ENCODE measurements around the gene IPO11. TPM values are rescaled to one million over a fixed set of nuclear protein-coding genes. Genes with fewer than 3 reads are reported as not detected.

The IPO11 gene
- total and polyA plus RNA-seq, 2 of the 13 experiments (the other 11 are each of a cell fraction or from before 2014, with no cell fraction given): 13.9 to 24.4 TPM

DNA sequence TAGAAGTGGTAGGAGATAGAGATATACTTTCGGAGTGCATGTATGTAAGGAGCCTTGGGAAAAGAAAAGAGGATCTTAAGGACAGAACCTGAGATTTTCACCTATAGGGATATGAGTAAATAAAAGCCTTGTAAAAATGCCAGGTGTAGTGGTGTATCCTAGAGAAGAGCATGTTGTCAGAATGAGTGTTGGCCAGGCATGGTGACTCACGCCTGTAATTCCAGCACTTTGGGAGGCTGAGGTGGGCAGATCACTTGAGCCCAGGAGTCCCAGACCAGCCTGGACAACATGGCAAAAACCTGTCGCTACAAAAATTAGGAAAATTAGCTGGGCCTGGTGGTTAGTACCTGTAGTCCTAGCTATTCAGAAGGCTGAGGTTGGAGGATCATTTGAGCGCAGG lies 76.0 kb downstream of the IPO11 start:
- H3K27ac ChIP-seq (ENCODE audit: extremely low read length, insufficient read depth, low read length): no peak overlapping the region
- in situ Hi-C loops (cut with HindIII; ENCODE audit: extremely low pct_ligation_motif_present, low pct_unique_long_range_greater_than_20kb): no loop called here
- H3K9me3 ChIP-seq (ENCODE audit: low read length): no peaks in the 10 kb centered on the region
- ATAC-seq: no peak
- no peak for TF ChIP-seq SRF (IDR thresholded peaks at IDR 0.05; ENCODE audit: low read depth, low read length)
- no peak for TF ChIP-seq ZKSCAN5 (CRISPR knock-in tag; IDR thresholded peaks at IDR 0.05)
- TF ChIP-seq MAF1 (CRISPR knock-in tag; IDR thresholded peaks at IDR 0.05; ENCODE audit: borderline replicate concordance): no peak
- TF ChIP-seq SMAD9 (CRISPR knock-in tag; IDR thresholded peaks at IDR 0.05): no peak
- no peak for TF ChIP-seq ZNF670 (CRISPR knock-in tag; IDR thresholded peaks at IDR 0.05; ENCODE audit: borderline replicate concordance)
- TF ChIP-seq ZNF367 (CRISPR knock-in tag; IDR thresholded peaks at IDR 0.05; ENCODE audit: borderline replicate concordance): no peak
- no peak for TF ChIP-seq MXI1 (IDR thresholded peaks at IDR 0.05; ENCODE audit: borderline replicate concordance, low read depth, low read length)
- TF ChIP-seq XBP1 (CRISPR knock-in tag; IDR thresholded peaks at IDR 0.05): no peak
- TF ChIP-seq, protein P1, sequence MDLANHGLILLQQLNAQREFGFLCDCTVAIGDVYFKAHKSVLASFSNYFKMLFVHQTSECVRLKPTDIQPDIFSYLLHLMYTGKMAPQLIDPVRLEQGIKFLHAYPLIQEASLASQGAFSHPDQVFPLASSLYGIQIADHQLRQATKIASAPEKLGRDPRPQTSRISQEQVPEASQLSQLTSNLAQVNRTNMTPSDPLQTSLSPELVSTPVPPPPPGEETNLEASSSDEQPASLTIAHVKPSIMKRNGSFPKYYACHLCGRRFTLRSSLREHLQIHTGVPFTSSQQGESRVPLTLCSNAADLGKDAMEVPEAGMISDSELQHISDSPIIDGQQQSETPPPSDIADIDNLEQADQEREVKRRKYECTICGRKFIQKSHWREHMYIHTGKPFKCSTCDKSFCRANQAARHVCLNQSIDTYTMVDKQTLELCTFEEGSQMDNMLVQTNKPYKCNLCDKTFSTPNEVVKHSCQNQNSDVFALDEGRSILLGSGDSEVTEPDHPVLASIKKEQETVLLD (CRISPR knock-in tag; IDR thresholded peaks at IDR 0.05; ENCODE audit: low read depth): no peak
- no peak for TF ChIP-seq MEF2D (CRISPR knock-in tag; IDR thresholded peaks at IDR 0.05)
- TF ChIP-seq TARDBP (CRISPR knock-in tag; IDR thresholded peaks at IDR 0.05): no peak
- TF ChIP-seq KLF11 (CRISPR knock-in tag; IDR thresholded peaks at IDR 0.05): no peak
- no peak for TF ChIP-seq NFKB2 (CRISPR knock-in tag; IDR thresholded peaks at IDR 0.05; ENCODE audit: borderline replicate concordance)
- no peak for TF ChIP-seq SIX4 (CRISPR knock-in tag; IDR thresholded peaks at IDR 0.05)
- H3K4me1 ChIP-seq (ENCODE audit: insufficient read depth, low read length): no peaks in the 10 kb centered on the region
- 75% methylated on average over 4 of the region's 4 CpGs for WGBS (ENCODE audit: low lambda C conversion rate)
- no peak for DNase-seq (ENCODE audit: low spot score)
- no peaks in the 10 kb centered on the region for H3K79me2 ChIP-seq (ENCODE audit: insufficient read depth, low read length)
- peaks cover 2 to 29% of the 10 kb centered on the region in 2 experiments; a peak in 4 of 5 replicates for H3K36me3 ChIP-seq (replicated peaks in 1 of 2; ENCODE audit: control insufficient read depth in 1 of 2, insufficient read depth in 2 of 2, low read length in 2 of 2)
- POLR2A ChIA-PET: no interaction called here
- H3K27me3 ChIP-seq (ENCODE audit: control insufficient read depth in 1 of 2, insufficient read depth in 2 of 2, low read length in 2 of 2): no peaks in the 10 kb centered on the region
- no TSS peak for BruUV-seq (replicated peaks)
- no peaks in the 10 kb centered on the region for H4K20me1 ChIP-seq (ENCODE audit: insufficient read depth, low read length)
- CTCF ChIA-PET (ENCODE audit: low intra/inter-chr PET ratio, low total read pairs): no interaction called here
- no peak overlapping the region for H3K4me3 ChIP-seq (replicated peaks in 1 of 3; ENCODE audit: insufficient read depth in 1 of 3, low read depth in 2 of 3, low read length in 3 of 3)
- H2AFZ ChIP-seq (ENCODE audit: low read length): no peak overlapping the region
- no peak for FAIRE-seq
- no peak overlapping the region for H3K4me2 ChIP-seq (ENCODE audit: low read depth, low read length)
- H3K9ac ChIP-seq (ENCODE audit: insufficient read depth, low read depth, low read length): no peak overlapping the region
- intact Hi-C loops (cut with micrococcal nuclease; ENCODE audit: unreplicated experiment): no loop called here

Measured in HepG2 (cell line).